Measurements from ENCODE around the gene B4GALT4. TPM values are rescaled to one million over a fixed set of nuclear protein-coding genes. Genes with fewer than 3 reads are reported as not detected.

B4GALT4 gene, protein sequence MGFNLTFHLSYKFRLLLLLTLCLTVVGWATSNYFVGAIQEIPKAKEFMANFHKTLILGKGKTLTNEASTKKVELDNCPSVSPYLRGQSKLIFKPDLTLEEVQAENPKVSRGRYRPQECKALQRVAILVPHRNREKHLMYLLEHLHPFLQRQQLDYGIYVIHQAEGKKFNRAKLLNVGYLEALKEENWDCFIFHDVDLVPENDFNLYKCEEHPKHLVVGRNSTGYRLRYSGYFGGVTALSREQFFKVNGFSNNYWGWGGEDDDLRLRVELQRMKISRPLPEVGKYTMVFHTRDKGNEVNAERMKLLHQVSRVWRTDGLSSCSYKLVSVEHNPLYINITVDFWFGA
- 10 to 100 TPM; 47.2 to 53.5 (median 52.5) TPM for total RNA-seq (2021; fragmentation: NEBNext Ultra II Directional; extraction: Animal tissue kit (Norgen Biotek cat#: 25700))
- long read RNA-seq, transcript B4GALT4-201 (9 exons, 2,385 nt) = minor isoform, 6 of 91 reads
- long read RNA-seq, transcript B4GALT4-202 (8 exons, 2,459 nt) = major isoform, 49 of 91 reads
- long read RNA-seq, partial matches to known transcripts = 13 of 91 reads
- long read RNA-seq, other reads (novel, unspliced or antisense) = 19 of 91 reads

DNA sequence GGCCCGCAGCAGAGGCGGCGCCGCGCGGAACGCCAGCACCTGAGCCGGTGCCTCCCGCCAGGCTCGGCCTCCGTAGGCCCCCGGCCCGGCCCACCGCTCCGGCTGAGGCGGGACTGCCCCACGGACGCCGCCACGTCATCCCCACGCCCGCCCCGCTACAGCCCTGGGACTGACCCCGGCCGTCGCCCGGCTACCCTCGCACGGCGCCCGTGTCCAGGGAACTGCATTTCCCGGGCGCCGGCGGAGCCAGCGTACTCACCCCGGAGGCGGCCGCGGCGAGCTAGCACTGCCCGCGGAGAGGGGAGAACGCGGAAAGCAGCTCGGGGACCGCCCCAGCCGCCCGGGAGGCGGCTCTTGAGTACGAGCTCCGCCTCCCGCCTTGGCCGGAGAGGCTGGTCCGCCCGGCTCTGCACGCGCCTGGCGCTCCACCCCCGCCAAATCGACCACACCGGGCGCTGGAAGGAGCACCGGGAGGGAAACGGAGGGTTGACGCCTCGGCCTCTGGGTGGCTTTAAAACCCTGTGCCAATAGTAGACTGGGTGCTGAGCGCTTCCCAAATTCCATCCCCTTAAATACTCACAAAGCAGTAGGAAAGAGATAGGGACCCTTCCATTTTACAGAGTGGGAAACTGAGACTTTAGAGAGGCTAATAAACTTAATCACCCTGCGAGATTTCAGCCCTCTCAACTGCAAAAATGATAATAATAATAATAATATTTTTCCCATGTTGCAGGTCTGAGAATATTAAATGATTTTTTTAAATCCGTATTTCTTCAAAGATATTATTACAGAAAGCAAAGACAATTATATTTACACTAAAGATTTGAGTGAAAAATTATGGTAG, at the start of gene B4GALT4:
Gene B4GALT4, minus strand, starts transcription at position 288 of the 844 bp plus-strand sequence. CDS start 10,779 bp downstream, outside the sequence.
- Mint-ChIP-seq H3K9me3 (no peaks in the 10 kb centered on the region), H3K27me3 (ENCODE audit: insufficient read depth) (no peaks in the 10 kb centered on the region; the same call in 1 of the 2 replicates), H3K4me1 (ENCODE audit: low read depth) (peaks cover 37% of the 10 kb centered on the region), H3K36me3 (ENCODE audit: low read depth) (peaks cover 11% of the 10 kb centered on the region), H3K27ac (peak within 1 kb of the TSS; percentile 92), H3K4me3 (peak within 1 kb of the TSS; percentile 96)
- DNase-seq = peak; percentile 80
- TF ChIP-seq, protein P1, sequence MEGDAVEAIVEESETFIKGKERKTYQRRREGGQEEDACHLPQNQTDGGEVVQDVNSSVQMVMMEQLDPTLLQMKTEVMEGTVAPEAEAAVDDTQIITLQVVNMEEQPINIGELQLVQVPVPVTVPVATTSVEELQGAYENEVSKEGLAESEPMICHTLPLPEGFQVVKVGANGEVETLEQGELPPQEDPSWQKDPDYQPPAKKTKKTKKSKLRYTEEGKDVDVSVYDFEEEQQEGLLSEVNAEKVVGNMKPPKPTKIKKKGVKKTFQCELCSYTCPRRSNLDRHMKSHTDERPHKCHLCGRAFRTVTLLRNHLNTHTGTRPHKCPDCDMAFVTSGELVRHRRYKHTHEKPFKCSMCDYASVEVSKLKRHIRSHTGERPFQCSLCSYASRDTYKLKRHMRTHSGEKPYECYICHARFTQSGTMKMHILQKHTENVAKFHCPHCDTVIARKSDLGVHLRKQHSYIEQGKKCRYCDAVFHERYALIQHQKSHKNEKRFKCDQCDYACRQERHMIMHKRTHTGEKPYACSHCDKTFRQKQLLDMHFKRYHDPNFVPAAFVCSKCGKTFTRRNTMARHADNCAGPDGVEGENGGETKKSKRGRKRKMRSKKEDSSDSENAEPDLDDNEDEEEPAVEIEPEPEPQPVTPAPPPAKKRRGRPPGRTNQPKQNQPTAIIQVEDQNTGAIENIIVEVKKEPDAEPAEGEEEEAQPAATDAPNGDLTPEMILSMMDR (IDR thresholded peaks at IDR 0.05) = no peak

DNA sequence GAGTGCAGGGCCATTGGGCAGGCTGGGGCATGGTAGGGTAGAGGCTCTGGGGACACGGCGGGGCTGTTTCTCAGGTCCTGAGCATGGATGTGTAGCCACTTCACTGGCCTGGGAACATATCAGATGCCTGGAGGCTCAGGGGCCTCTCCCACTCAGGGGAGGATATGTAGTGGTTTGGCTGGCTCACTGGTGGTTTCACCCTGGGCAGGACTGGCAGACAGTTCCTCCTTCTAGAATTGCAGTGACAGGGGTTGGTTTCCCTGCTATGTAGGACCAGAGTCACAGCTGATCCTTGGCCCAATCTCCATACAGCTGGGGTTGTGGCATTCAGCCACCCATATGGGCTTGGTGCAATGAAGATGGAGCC, 48.7 kb upstream of the B4GALT4 start:
- Mint-ChIP-seq H3K27me3 (ENCODE audit: insufficient read depth) (peaks cover 7% of the 10 kb centered on the region), H3K36me3 (ENCODE audit: low read depth) (peaks cover 27% of the 10 kb centered on the region), H3K27ac (no peak overlapping the region), H3K4me3 (no peak overlapping the region), H3K4me1 (ENCODE audit: low read depth) (peaks cover 15% of the 10 kb centered on the region), H3K9me3 (peaks cover 28% of the 10 kb centered on the region)
- no peak for DNase-seq
- TF ChIP-seq, protein P1 (IDR thresholded peaks at IDR 0.05) = no peak

DNA sequence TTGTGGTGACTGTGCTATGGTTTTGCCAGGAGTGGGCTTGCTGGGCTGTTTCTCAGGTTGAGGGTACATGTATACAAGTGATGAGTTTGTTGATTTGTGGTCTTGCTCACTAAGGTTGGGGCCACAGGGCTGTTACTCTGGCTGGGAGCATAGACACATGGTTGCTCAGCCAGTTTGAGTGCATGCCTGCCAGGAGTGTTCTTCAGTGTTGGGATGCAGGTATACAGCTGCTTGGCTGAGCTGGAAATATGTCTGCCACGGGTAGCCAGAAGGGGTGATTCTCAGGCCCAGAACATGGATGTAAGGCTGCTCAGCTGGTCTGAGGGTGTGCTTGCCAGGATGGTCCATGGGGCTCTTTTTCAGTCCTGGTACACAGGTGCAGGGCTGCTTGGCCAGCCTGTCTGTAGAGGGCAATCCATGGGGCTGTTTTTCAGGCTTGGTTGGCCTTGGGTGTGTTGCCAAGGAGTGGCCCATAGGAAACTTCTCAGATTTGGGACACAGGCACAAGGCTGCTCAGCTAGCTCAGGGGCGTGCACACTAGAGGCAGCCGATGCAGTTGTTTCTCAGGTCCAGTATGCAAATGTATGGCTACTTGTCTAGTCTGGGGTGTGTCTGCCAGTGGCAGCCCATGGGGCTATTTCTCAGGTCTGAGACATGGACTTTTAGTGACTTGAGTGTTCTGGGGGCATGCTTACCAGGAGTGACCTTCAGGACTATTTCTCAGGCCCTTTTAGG, 48.2 kb upstream of the B4GALT4 start:
- no peak overlapping the region for H3K4me3 Mint-ChIP-seq
- H3K27me3 Mint-ChIP-seq (ENCODE audit: insufficient read depth) = peaks cover 7% of the 10 kb centered on the region
- H3K9me3 Mint-ChIP-seq = peaks cover 28% of the 10 kb centered on the region
- TF ChIP-seq, protein P1 (IDR thresholded peaks at IDR 0.05) = no peak
- H3K4me1 Mint-ChIP-seq (ENCODE audit: low read depth) = peaks cover 15% of the 10 kb centered on the region
- H3K27ac Mint-ChIP-seq = no peak overlapping the region
- DNase-seq = no peak
- peaks cover 27% of the 10 kb centered on the region for H3K36me3 Mint-ChIP-seq (ENCODE audit: low read depth)

DNA sequence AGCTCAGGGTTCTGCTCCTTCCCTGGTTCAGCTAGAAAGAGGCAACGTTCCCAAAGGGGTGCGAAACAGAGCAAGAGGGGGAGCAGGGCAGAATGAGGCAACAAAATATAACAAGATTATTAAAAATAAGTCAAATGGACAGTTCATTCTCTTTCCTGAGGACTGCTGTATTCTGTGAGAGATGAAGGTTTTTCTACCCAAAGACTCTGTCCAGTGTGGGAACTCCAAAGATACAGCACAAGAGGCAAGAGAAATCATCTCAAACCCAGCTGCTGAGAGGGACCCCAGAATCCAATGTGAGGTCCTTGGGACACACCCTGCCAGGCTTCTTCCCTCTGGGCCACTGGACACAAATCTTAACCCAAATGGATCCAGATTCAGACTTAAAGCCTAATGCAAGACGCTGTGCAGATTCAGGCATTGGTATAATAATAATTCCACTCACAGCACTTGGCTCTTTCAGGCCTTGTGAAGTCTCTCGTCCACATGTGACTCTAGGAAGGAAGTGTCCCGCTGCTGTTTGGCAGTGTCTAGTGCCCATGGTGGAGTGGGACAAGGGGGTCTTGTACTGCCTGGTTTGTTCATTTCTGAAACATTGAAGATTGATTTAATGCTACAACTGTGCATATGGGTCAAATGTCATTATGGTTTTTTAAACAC, 39.0 kb upstream of the B4GALT4 start:
- Mint-ChIP-seq H3K9me3 (peaks cover 8% of the 10 kb centered on the region), H3K4me1 (ENCODE audit: low read depth) (peaks cover 12% of the 10 kb centered on the region), H3K27me3 (ENCODE audit: insufficient read depth) (peaks cover 2% of the 10 kb centered on the region), H3K27ac (no peak overlapping the region), H3K4me3 (no peak overlapping the region), H3K36me3 (ENCODE audit: low read depth) (peaks cover 9% of the 10 kb centered on the region)
- DNase-seq = no peak
- TF ChIP-seq, protein P1 (IDR thresholded peaks at IDR 0.05) = no peak
